ENCODE data around the gene SH3GL3. TPM values are rescaled to one million over a fixed set of nuclear protein-coding genes. Genes with fewer than 3 reads are reported as not detected.

SH3GL3 gene
- polyA plus RNA-seq, 1 of the 3 experiments (the other 2 are of a cell fraction): not detected

DNA sequence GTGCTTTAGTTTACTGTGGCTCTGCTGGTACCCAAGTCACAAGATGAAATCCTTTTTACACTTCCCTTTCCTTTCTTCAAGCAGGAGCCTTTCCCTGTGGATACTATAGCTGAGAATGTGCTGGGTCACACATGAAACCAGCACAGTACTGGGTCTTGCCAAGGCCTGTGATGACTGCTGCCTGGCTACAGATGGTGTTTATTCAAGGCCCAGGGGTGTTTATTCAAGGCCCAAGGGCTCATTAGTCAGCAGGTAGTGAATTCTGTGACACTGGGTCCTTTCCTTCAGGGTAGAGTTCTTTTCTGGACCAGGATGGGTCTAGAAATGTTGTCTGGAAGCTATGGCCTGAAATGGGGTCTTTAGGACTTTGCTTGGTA, 99.4 kb downstream of the SH3GL3 start (continued):
- TF ChIP-seq RFX5 (IDR thresholded peaks at IDR 0.05; ENCODE audit: low read length) (no peak), SMC3 (IDR thresholded peaks at IDR 0.05; ENCODE audit: low read depth, low read length) (no peak), FOXJ3 (CRISPR knock-in tag; IDR thresholded peaks at IDR 0.05) (no peak), MXI1 (IDR thresholded peaks at IDR 0.05; ENCODE audit: low read depth, low read length) (no peak), FOSL2 (IDR thresholded peaks at IDR 0.05; ENCODE audit: borderline replicate concordance, low read depth) (no peak)
- TF ChIP-seq, protein P1, sequence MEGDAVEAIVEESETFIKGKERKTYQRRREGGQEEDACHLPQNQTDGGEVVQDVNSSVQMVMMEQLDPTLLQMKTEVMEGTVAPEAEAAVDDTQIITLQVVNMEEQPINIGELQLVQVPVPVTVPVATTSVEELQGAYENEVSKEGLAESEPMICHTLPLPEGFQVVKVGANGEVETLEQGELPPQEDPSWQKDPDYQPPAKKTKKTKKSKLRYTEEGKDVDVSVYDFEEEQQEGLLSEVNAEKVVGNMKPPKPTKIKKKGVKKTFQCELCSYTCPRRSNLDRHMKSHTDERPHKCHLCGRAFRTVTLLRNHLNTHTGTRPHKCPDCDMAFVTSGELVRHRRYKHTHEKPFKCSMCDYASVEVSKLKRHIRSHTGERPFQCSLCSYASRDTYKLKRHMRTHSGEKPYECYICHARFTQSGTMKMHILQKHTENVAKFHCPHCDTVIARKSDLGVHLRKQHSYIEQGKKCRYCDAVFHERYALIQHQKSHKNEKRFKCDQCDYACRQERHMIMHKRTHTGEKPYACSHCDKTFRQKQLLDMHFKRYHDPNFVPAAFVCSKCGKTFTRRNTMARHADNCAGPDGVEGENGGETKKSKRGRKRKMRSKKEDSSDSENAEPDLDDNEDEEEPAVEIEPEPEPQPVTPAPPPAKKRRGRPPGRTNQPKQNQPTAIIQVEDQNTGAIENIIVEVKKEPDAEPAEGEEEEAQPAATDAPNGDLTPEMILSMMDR (IDR thresholded peaks at IDR 0.05): no peak

DNA sequence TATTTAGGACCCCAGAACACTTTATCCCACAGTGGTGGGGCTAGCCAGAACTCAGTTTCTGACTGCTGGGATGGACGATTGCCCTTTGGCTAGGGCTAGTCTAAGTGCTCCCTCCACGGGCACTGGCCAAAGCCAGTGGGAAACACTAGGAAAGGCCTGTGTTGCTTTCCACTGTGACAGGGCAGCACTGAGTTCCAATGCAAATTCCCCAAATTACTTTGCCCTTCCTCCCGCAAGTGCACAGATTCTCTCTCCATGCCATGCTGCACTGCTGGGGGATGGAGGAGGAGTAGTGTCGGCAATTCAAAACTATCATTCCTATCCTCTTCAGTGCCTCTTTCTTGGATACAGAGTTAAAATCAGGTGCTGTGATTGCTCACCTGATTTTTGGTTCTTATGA, 100.0 kb downstream of the SH3GL3 start:
- Histone ChIP-seq H3K27me3 (ENCODE audit: insufficient read depth) (no peaks in the 10 kb centered on the region), H3K79me2 (ENCODE audit: insufficient read depth) (no peaks in the 10 kb centered on the region; the same call in 1 of the 2 replicates), H3K9me2 (no peaks in the 10 kb centered on the region), H3F3A (replicated peaks; ENCODE audit: insufficient read depth) (no peaks in the 10 kb centered on the region), H3K36me3 (replicated peaks in 1 of 2; ENCODE audit: control insufficient read depth in 1 of 2, insufficient read depth in 2 of 2, low read length in 1 of 2) (no peaks in the 10 kb centered on the region), H3K4me3 (ENCODE audit: low read depth in 2 of 2, low read length in 1 of 2) (no peak overlapping the region), H3K9ac (no peak overlapping the region), H3K27ac (ENCODE audit: low read depth in 2 of 2, low read length in 1 of 2) (no peak overlapping the region), H2AFZ (ENCODE audit: low read depth) (no peak overlapping the region), H3K4me2 (no peak overlapping the region), H4K20me1 (ENCODE audit: insufficient read depth) (no peaks in the 10 kb centered on the region), H3K4me1 (ENCODE audit: control insufficient read depth in 1 of 2, insufficient read depth in 2 of 2, low read depth in 1 of 2, low read length in 1 of 2) (no peaks in the 10 kb centered on the region), H3K9me3 (no peaks in the 10 kb centered on the region)
- CTCF ChIA-PET: interaction anchor here (1.7 kb wide), 1 partner anchor 11 kb away, joined by 6 read pairs; no protein-coding TSS in a partner anchor
- WGBS (ENCODE audit: low lambda C conversion rate): 50% methylated on average over 2 of the region's 4 CpGs
- TF ChIP-seq MXI1 (IDR thresholded peaks at IDR 0.05; ENCODE audit: low read depth, low read length) (no peak), ELF1 (IDR thresholded peaks at IDR 0.05) (no peak), JUND (IDR thresholded peaks at IDR 0.05) (no peak), SIN3A (IDR thresholded peaks at IDR 0.05; ENCODE audit: borderline replicate concordance, low read depth, low read length) (no peak), GABPA (IDR thresholded peaks at IDR 0.05; ENCODE audit: low read depth) (no peak), CHD2 (IDR thresholded peaks at IDR 0.05; ENCODE audit: low read length, partially characterized antibody) (no peak), RXRA (IDR thresholded peaks at IDR 0.05; ENCODE audit: borderline replicate concordance, low read depth) (no peak), RAD21 (IDR thresholded peaks at IDR 0.05; ENCODE audit: low read length) (no peak), POLR2AphosphoS5 (IDR thresholded peaks at IDR 0.05; ENCODE audit: low read depth, low read length) (no peak), TAF1 (IDR thresholded peaks at IDR 0.05; ENCODE audit: borderline replicate concordance, low read depth, low read length) (no peak), FOSL2 (IDR thresholded peaks at IDR 0.05; ENCODE audit: borderline replicate concordance, low read depth) (no peak), TEAD4 (IDR thresholded peaks at IDR 0.05; ENCODE audit: borderline replicate concordance, insufficient read depth) (no peak), SMC3 (IDR thresholded peaks at IDR 0.05; ENCODE audit: low read depth, low read length) (no peak)
- TF ChIP-seq, protein P2, sequence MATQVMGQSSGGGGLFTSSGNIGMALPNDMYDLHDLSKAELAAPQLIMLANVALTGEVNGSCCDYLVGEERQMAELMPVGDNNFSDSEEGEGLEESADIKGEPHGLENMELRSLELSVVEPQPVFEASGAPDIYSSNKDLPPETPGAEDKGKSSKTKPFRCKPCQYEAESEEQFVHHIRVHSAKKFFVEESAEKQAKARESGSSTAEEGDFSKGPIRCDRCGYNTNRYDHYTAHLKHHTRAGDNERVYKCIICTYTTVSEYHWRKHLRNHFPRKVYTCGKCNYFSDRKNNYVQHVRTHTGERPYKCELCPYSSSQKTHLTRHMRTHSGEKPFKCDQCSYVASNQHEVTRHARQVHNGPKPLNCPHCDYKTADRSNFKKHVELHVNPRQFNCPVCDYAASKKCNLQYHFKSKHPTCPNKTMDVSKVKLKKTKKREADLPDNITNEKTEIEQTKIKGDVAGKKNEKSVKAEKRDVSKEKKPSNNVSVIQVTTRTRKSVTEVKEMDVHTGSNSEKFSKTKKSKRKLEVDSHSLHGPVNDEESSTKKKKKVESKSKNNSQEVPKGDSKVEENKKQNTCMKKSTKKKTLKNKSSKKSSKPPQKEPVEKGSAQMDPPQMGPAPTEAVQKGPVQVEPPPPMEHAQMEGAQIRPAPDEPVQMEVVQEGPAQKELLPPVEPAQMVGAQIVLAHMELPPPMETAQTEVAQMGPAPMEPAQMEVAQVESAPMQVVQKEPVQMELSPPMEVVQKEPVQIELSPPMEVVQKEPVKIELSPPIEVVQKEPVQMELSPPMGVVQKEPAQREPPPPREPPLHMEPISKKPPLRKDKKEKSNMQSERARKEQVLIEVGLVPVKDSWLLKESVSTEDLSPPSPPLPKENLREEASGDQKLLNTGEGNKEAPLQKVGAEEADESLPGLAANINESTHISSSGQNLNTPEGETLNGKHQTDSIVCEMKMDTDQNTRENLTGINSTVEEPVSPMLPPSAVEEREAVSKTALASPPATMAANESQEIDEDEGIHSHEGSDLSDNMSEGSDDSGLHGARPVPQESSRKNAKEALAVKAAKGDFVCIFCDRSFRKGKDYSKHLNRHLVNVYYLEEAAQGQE (IDR thresholded peaks at IDR 0.05; ENCODE audit: low read depth, low read length): no peak
- TF ChIP-seq, protein P3, sequence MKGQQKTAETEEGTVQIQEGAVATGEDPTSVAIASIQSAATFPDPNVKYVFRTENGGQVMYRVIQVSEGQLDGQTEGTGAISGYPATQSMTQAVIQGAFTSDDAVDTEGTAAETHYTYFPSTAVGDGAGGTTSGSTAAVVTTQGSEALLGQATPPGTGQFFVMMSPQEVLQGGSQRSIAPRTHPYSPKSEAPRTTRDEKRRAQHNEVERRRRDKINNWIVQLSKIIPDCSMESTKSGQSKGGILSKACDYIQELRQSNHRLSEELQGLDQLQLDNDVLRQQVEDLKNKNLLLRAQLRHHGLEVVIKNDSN (IDR thresholded peaks at IDR 0.05; ENCODE audit: borderline replicate concordance, low read depth): no peak
- TF ChIP-seq, protein P4, sequence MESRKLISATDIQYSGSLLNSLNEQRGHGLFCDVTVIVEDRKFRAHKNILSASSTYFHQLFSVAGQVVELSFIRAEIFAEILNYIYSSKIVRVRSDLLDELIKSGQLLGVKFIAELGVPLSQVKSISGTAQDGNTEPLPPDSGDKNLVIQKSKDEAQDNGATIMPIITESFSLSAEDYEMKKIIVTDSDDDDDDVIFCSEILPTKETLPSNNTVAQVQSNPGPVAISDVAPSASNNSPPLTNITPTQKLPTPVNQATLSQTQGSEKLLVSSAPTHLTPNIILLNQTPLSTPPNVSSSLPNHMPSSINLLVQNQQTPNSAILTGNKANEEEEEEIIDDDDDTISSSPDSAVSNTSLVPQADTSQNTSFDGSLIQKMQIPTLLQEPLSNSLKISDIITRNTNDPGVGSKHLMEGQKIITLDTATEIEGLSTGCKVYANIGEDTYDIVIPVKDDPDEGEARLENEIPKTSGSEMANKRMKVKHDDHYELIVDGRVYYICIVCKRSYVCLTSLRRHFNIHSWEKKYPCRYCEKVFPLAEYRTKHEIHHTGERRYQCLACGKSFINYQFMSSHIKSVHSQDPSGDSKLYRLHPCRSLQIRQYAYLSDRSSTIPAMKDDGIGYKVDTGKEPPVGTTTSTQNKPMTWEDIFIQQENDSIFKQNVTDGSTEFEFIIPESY (IDR thresholded peaks at IDR 0.05; ENCODE audit: borderline replicate concordance, low read depth): no peak
- TF ChIP-seq, protein P1 (IDR thresholded peaks at IDR 0.05): no peak
- POLR2A ChIA-PET: no interaction called here
- DNase-seq: no peak

All from SK-N-SH (cell line).